NCI-H2171 treated with DMSO at 0.1 percent for 48 hours (cell line): Measurements from ENCODE around the gene SLAMF7.

Experiments used
- DNase-seq: peaks from one replicate; lab custom pipeline; 2025; lab: John Stamatoyannopoulos, UW

Gene SLAMF7

GRCh38 chr1:160746836-160747500, 7.9 kb downstream of the SLAMF7 start:
- DNase-seq, result no peak

- no peak for DNase-seq
These were observed 8.7 kb downstream of the SLAMF7 start for GRCh38 chr1:160747717-160748116.

GRCh38 chr1:160748181-160748877, 9.3 kb downstream of the SLAMF7 start:
- no peak for DNase-seq

GRCh38 chr1:160748878-160749269, 9.8 kb downstream of the SLAMF7 start:
- no peak for DNase-seq

- DNase-seq, result no peak
These were observed 11.6 kb downstream of the SLAMF7 start for GRCh38 chr1:160750608-160751007.

- no peak for DNase-seq
These were observed 13.4 kb downstream of the SLAMF7 start for GRCh38 chr1:160752406-160752805.

- no peak for DNase-seq
These were observed 13.9 kb downstream of the SLAMF7 start for GRCh38 chr1:160752924-160753323.

- no peak for DNase-seq
These were observed 14.5 kb downstream of the SLAMF7 start for GRCh38 chr1:160753594-160753993.

GRCh38 chr1:160755461-160755860, 16.4 kb downstream of the SLAMF7 start:
- DNase-seq, result no peak

GRCh38 chr1:160755911-160756848, 17.1 kb downstream of the SLAMF7 start:
- DNase-seq, result no peak

GRCh38 chr1:160756849-160757201, 17.8 kb downstream of the SLAMF7 start:
- DNase-seq, result no peak

GRCh38 chr1:160758521-160758920, 19.5 kb downstream of the SLAMF7 start:
- no peak for DNase-seq

- DNase-seq, result no peak
These were observed 20.7 kb downstream of the SLAMF7 start for GRCh38 chr1:160759740-160760139.

GRCh38 chr1:160761046-160761445, 22.0 kb downstream of the SLAMF7 start:
- no peak for DNase-seq

- DNase-seq, result no peak
These were observed 22.8 kb downstream of the SLAMF7 start for GRCh38 chr1:160761886-160762285.

GRCh38 chr1:160763993-160764392, 24.9 kb downstream of the SLAMF7 start:
- no peak for DNase-seq

GRCh38 chr1:160767395-160768294, 28.6 kb downstream of the SLAMF7 start:
- no peak for DNase-seq

- DNase-seq, result no peak
These were observed 29.2 kb downstream of the SLAMF7 start for GRCh38 chr1:160768295-160768657.

- no peak for DNase-seq
These were observed 33.3 kb downstream of the SLAMF7 start for GRCh38 chr1:160772331-160772730.

- no peak for DNase-seq
These were observed 34.0 kb downstream of the SLAMF7 start for GRCh38 chr1:160773093-160773492.

- DNase-seq, result no peak
These were observed 36.1 kb downstream of the SLAMF7 start for GRCh38 chr1:160774886-160775719.
